ENCODE data around the gene NDUFB2.
"Not testable (repeated sequence)": the region's sequence is repeated elsewhere in the genome, so short reads cannot be mapped to it uniquely, and the experiment has no call there.

Gene NDUFB2

GRCh38 chr7:140707132-140707531 is 10.6 kb downstream of the NDUFB2 start:
- TF ChIP-seq CTCF (IDR thresholded peaks at IDR 0.05; ENCODE audit: insufficient read depth, low read depth, low read length, missing control alignments) = no peak
- H3K4me3 ChIP-seq (ENCODE audit: low read length) = no peak overlapping the region
- DNase-seq (ENCODE audit: low read depth) = no peak

GRCh38 chr7:140708764-140709163 is 12.3 kb downstream of the NDUFB2 start:
- H3K4me3 ChIP-seq (ENCODE audit: low read length); DNase-seq (ENCODE audit: low read depth): not testable (repeated sequence)

GRCh38 chr7:140712392-140712791 is 15.9 kb downstream of the NDUFB2 start:
- DNase-seq (ENCODE audit: low read depth); H3K4me3 ChIP-seq (ENCODE audit: low read length): not testable (repeated sequence)

GRCh38 chr7:140714331-140715040 is 18.0 kb downstream of the NDUFB2 start:
- no peak overlapping the region for H3K4me3 ChIP-seq (ENCODE audit: low read length)
- no peak for TF ChIP-seq CTCF (IDR thresholded peaks at IDR 0.05; ENCODE audit: insufficient read depth, low read depth, low read length, missing control alignments)
- DNase-seq (ENCODE audit: low read depth) = no peak

GRCh38 chr7:140719721-140720120 is 23.2 kb downstream of the NDUFB2 start:
- no peak for DNase-seq (ENCODE audit: low read depth)
- H3K4me3 ChIP-seq (ENCODE audit: low read length) = no peak overlapping the region
- no peak for TF ChIP-seq CTCF (IDR thresholded peaks at IDR 0.05; ENCODE audit: insufficient read depth, low read depth, low read length, missing control alignments)

GRCh38 chr7:140722254-140722653 is 25.7 kb downstream of the NDUFB2 start:
- no peak for TF ChIP-seq CTCF (IDR thresholded peaks at IDR 0.05; ENCODE audit: insufficient read depth, low read depth, low read length, missing control alignments)
- DNase-seq (ENCODE audit: low read depth) = no peak

GRCh38 chr7:140723006-140723405 is 26.5 kb downstream of the NDUFB2 start:
- H3K4me3 ChIP-seq (ENCODE audit: low read length) = no peak overlapping the region
- no peak for TF ChIP-seq CTCF (IDR thresholded peaks at IDR 0.05; ENCODE audit: insufficient read depth, low read depth, low read length, missing control alignments)
- no peak for DNase-seq (ENCODE audit: low read depth)

More at GRCh38 chr7:140722254-140722653, 25.7 kb downstream of the NDUFB2 start:
- no peak overlapping the region for H3K4me3 ChIP-seq (ENCODE audit: low read length)

- no peak overlapping the region for H3K4me3 ChIP-seq (ENCODE audit: low read length)
- TF ChIP-seq CTCF (IDR thresholded peaks at IDR 0.05; ENCODE audit: insufficient read depth, low read depth, low read length, missing control alignments) = no peak
- no peak for DNase-seq (ENCODE audit: low read depth)
These were observed 27.1 kb downstream of the NDUFB2 start for GRCh38 chr7:140723574-140723973.
